Nephron progenitor cell (in vitro differentiated cells): ENCODE data around the gene ERVV-1.

Source experiments
- DNase-seq: peaks from one replicate; pipeline ENCODE4 v3.0.0; 2021
- H3K27ac Mint-ChIP-seq: 2 replicates; pipeline ENCODE4 v1.8.0; 2021; ENCODE audit warnings: mild to moderate bottlenecking, moderate library complexity, mixed read lengths
- H3K27me3 Mint-ChIP-seq: 2 replicates; pipeline ENCODE4 v1.8.0; 2021; ENCODE audit warnings: mild to moderate bottlenecking, low read depth, mixed read lengths; ENCODE audit not compliant: poor library complexity
- H3K36me3 Mint-ChIP-seq: 2 replicates; pipeline ENCODE4 v1.8.0; 2021; ENCODE audit warnings: low read depth, mixed read lengths
- H3K4me1 Mint-ChIP-seq: 2 replicates; pipeline ENCODE4 v1.8.0; 2021; ENCODE audit warnings: mixed read lengths
- H3K4me3 Mint-ChIP-seq: 2 replicates; pipeline ENCODE4 v1.8.0; 2021; ENCODE audit warnings: mild to moderate bottlenecking, moderate library complexity, mixed read lengths
- H3K9me3 Mint-ChIP-seq: 2 replicates; pipeline ENCODE4 v1.8.0; 2021; ENCODE audit warnings: mild to moderate bottlenecking, moderate library complexity, mixed read lengths
- CTCF ChIP-seq: fragments of 200-600 bp; sonication (generic); IDR thresholded peaks from 2 replicates; pipeline ENCODE4 v1.5.0; 2021; ENCODE audit warnings: antibody characterized with exemption

The ERVV-1 gene

GRCh38 chr19:53047379-53047778 lies 33.7 kb downstream of the ERVV-1 start:
- H3K9me3 Mint-ChIP-seq: peaks cover 57% of the 10 kb centered on the region
- no peak for DNase-seq
- H3K27ac Mint-ChIP-seq: no peak overlapping the region
- no peak for TF ChIP-seq CTCF
- H3K4me3 Mint-ChIP-seq: no peak overlapping the region
- H3K4me1 Mint-ChIP-seq: peaks cover 6% of the 10 kb centered on the region
- H3K27me3 Mint-ChIP-seq: peaks cover 6% of the 10 kb centered on the region
- H3K36me3 Mint-ChIP-seq: no peaks in the 10 kb centered on the region

GRCh38 chr19:53055117-53055516 lies 41.4 kb downstream of the ERVV-1 start:
- no peak overlapping the region for H3K4me3 Mint-ChIP-seq
- peaks cover 3% of the 10 kb centered on the region for H3K4me1 Mint-ChIP-seq
- no peak for TF ChIP-seq CTCF
- no peak overlapping the region for H3K27ac Mint-ChIP-seq
- H3K27me3 Mint-ChIP-seq: peaks cover 48% of the 10 kb centered on the region
- H3K36me3 Mint-ChIP-seq: peaks cover 11% of the 10 kb centered on the region
- H3K9me3 Mint-ChIP-seq: peaks cover 84% of the 10 kb centered on the region
- no peak for DNase-seq

GRCh38 chr19:53057904-53058580 lies 44.3 kb downstream of the ERVV-1 start:
- peak; percentile 54 for DNase-seq

More at GRCh38 chr19:53057904-53058580, 44.3 kb downstream of the ERVV-1 start:
- Mint-ChIP-seq H3K27me3 (peaks cover 46% of the 10 kb centered on the region), H3K4me1 (peaks cover 3% of the 10 kb centered on the region), H3K9me3 (peaks cover 86% of the 10 kb centered on the region), H3K27ac (no peak overlapping the region), H3K36me3 (peaks cover 31% of the 10 kb centered on the region), H3K4me3 (peak overlapping the region; percentile 84)
- TF ChIP-seq CTCF: no peak
